Spleen (tissue), 7 donors: ENCODE results near the gene PPP1R1B.

Experiments
- CTCF ChIP-seq, 11 experiments: fragments of 200-600 bp in 7 of 11; fragments of 450-650 bp in 4 of 11; sonication (generic) in 4 of 11; IDR thresholded peaks in 8 of 11; conservative IDR thresholded peaks in 3 of 11; 1 replicate in 7 of 11; 2 replicates in 4 of 11; pipeline versions ENCODE4 v1.4.0 to v1.8.0; 2016 to 2021; ENCODE audit warnings: antibody characterized with exemption in 11 of 11, inconsistent platforms in 4 of 11, mild to moderate bottlenecking in 1 of 11
- POLR2A ChIP-seq, 3 donors: fragments of 450-650 bp; IDR thresholded peaks; one replicate each; pipeline ENCODE4 v1.5.1; 2017; ENCODE audit warnings: antibody characterized with exemption in 3 of 3, mild to moderate bottlenecking in 1 of 3
- donor health status: DM: no; HTN: no; CAD: no; lungs with moderate emphysema.
- donor health status: DM: no; HTN: no; CAD: no.
- donor health status: DM: no; HTN: no; CAD: no.

GRCh38 chr17:39628655-39629493, 2.1 kb downstream of the PPP1R1B start:
- TF ChIP-seq CTCF (IDR thresholded peaks at IDR 0.05 in 8 of 11, conservative IDR thresholded peaks at IDR 0.05 in 3 of 11) (no peak), POLR2A (IDR thresholded peaks at IDR 0.05) (no peak)
